Measurements from ENCODE around the gene FDXR. TPM values are rescaled to one million over a fixed set of nuclear protein-coding genes. Genes with fewer than 3 reads are reported as not detected.

The FDXR gene
- total and polyA plus RNA-seq, 2 donors (not counting 3 experiments of a cell fraction or from before 2014, with no cell fraction given), result 19.7 to 33.4 TPM

- Histone ChIP-seq H3K9me3 (replicated peaks; ENCODE audit: control insufficient read depth, insufficient read depth, low read length) (no peaks in the 10 kb centered on the region), H3K9me1 (replicated peaks; ENCODE audit: control insufficient read depth, extremely low read depth, insufficient read depth, low read length) (no peaks in the 10 kb centered on the region), H3K27ac (ENCODE audit: insufficient read depth, low read depth, low read length) (no peak overlapping the region), H3K9ac (replicated peaks; ENCODE audit: extremely low read depth, insufficient read depth, low read length) (no peak overlapping the region), H3K36me3 (ENCODE audit: control insufficient read depth in 2 of 2, extremely low read depth in 1 of 2, insufficient read depth in 2 of 2, low read length in 2 of 2) (no peaks in the 10 kb centered on the region), H3K4me1 (ENCODE audit: control insufficient read depth, extremely low read depth, insufficient read depth, low read length) (peaks cover 4% of the 10 kb centered on the region), H3K27me3 (ENCODE audit: control insufficient read depth in 2 of 2, insufficient read depth in 2 of 2, low read length in 2 of 2) (peaks cover 13 to 20% of the 10 kb centered on the region in 2 experiments), H4K20me1 (replicated peaks; ENCODE audit: control insufficient read depth, extremely low read depth, insufficient read depth, low read length) (no peaks in the 10 kb centered on the region), H3K4me2 (ENCODE audit: insufficient read depth, low read length) (no peak overlapping the region), H2AFZ (ENCODE audit: low read depth, low read length) (no peak overlapping the region), H3K4me3 (replicated peaks in 1 of 3; ENCODE audit: insufficient read depth in 1 of 3, low read depth in 1 of 3, low read length in 3 of 3) (no peak overlapping the region), H3K79me2 (ENCODE audit: control insufficient read depth, insufficient read depth, low read length) (no peaks in the 10 kb centered on the region)
- intact Hi-C loops (cut with micrococcal nuclease) (no loop called here), dilution Hi-C loops (cut with MboI; ENCODE audit: extremely low pct_ligation_motif_present, low sequenced_read_pairs) (no loop called here)
- FAIRE-seq (no peak), DNase-seq (ENCODE audit: low read depth, low spot score) (no peak)
- ChIA-PET POLR2A (interaction anchor here (0.7 kb wide), 1 partner anchor 37 kb away, joined by 4 read pairs; no protein-coding TSS in a partner anchor), CTCF (interaction anchor here (1.0 to 3.7 kb wide), 4 partner anchors 16 to 39 kb away, joined by 4 to 23 read pairs (median 4); partner anchors contain the start of gene OTOP3)
- TF ChIP-seq FOS (IDR thresholded peaks at IDR 0.05; ENCODE audit: borderline replicate concordance, insufficient read depth, low read length) (no peak), GATA2 (IDR thresholded peaks at IDR 0.05; ENCODE audit: insufficient read depth, insufficient read length, low read depth, low read length) (no peak), POLR2A (IDR thresholded peaks at IDR 0.05; ENCODE audit: low read depth, low read length) (no peak), MYC (IDR thresholded peaks at IDR 0.05; ENCODE audit: low read depth, low read length) (no peak), MAX (IDR thresholded peaks at IDR 0.05; ENCODE audit: insufficient read depth, insufficient read length) (no peak)
- TF ChIP-seq, protein P1, sequence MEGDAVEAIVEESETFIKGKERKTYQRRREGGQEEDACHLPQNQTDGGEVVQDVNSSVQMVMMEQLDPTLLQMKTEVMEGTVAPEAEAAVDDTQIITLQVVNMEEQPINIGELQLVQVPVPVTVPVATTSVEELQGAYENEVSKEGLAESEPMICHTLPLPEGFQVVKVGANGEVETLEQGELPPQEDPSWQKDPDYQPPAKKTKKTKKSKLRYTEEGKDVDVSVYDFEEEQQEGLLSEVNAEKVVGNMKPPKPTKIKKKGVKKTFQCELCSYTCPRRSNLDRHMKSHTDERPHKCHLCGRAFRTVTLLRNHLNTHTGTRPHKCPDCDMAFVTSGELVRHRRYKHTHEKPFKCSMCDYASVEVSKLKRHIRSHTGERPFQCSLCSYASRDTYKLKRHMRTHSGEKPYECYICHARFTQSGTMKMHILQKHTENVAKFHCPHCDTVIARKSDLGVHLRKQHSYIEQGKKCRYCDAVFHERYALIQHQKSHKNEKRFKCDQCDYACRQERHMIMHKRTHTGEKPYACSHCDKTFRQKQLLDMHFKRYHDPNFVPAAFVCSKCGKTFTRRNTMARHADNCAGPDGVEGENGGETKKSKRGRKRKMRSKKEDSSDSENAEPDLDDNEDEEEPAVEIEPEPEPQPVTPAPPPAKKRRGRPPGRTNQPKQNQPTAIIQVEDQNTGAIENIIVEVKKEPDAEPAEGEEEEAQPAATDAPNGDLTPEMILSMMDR (IDR thresholded peaks at IDR 0.05; ENCODE audit: extremely low read depth in 1 of 2, insufficient read depth in 1 of 2, low read depth in 1 of 2, low read length in 2 of 2), result no peak
- no TSS peak for BruUV-seq (replicated peaks)
These were observed 46.1 kb upstream of the FDXR start for GRCh38 chr17:74918906-74919305.

DNA sequence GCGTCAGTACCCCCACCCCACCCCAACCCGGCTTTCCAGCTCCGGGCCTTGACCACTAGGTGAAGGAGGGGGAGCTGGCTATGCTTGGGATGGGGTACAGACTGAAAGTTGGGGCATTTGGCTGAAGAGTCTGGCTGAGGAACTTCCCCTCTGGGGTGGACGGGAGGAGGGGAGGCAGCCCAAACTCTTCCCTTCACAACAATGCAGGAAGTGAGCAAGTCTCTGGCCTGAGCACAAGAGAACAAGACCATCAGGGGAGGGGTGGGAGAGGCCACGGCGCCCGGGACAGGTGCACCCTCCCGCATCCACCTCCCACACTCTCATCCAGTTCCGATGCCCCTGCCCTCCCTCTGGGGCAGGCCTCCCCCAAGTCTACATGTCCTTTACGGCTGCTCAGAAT lies 44.6 kb upstream of the FDXR start:
- DNase-seq (ENCODE audit: low read depth, low spot score) (no peak), FAIRE-seq (no peak)
- H3K79me2 ChIP-seq (ENCODE audit: control insufficient read depth, insufficient read depth, low read length), result no peaks in the 10 kb centered on the region
- H3K27ac ChIP-seq (ENCODE audit: insufficient read depth, low read depth, low read length), result no peak overlapping the region
- no peak overlapping the region for H3K4me3 ChIP-seq (replicated peaks in 1 of 3; ENCODE audit: insufficient read depth in 1 of 3, low read depth in 1 of 3, low read length in 3 of 3)
- ChIA-PET POLR2A (no interaction called here), CTCF (no interaction called here)
- BruUV-seq (replicated peaks), result no TSS peak
- TF ChIP-seq JUN (IDR thresholded peaks at IDR 0.05; ENCODE audit: borderline replicate concordance, insufficient read depth, insufficient read length, low read depth) (no peak), FOS (IDR thresholded peaks at IDR 0.05; ENCODE audit: borderline replicate concordance, insufficient read depth, low read length) (no peak), GATA2 (IDR thresholded peaks at IDR 0.05; ENCODE audit: insufficient read depth, insufficient read length, low read depth, low read length) (no peak), MAX (IDR thresholded peaks at IDR 0.05; ENCODE audit: insufficient read depth, insufficient read length) (no peak), EZH2 (IDR thresholded peaks at IDR 0.05; ENCODE audit: borderline replicate concordance, low read depth, low read length, severe bottlenecking) (no peak), POLR2A (IDR thresholded peaks at IDR 0.05; ENCODE audit: low read depth, low read length) (no peak), POLR2AphosphoS5 (IDR thresholded peaks at IDR 0.05; ENCODE audit: insufficient read depth, low read depth, low read length) (no peak), MYC (IDR thresholded peaks at IDR 0.05; ENCODE audit: low read depth, low read length) (no peak)
- TF ChIP-seq, protein P1 (IDR thresholded peaks at IDR 0.05; ENCODE audit: extremely low read depth in 1 of 2, insufficient read depth in 1 of 2, low read depth in 1 of 2, low read length in 2 of 2), result no peak
- H3K4me2 ChIP-seq (ENCODE audit: insufficient read depth, low read length), result no peak overlapping the region
- H3K27me3 ChIP-seq (ENCODE audit: control insufficient read depth in 2 of 2, insufficient read depth in 2 of 2, low read length in 2 of 2), result peaks cover 6 to 9% of the 10 kb centered on the region in 2 experiments
- H3K9me1 ChIP-seq (replicated peaks; ENCODE audit: control insufficient read depth, extremely low read depth, insufficient read depth, low read length), result no peaks in the 10 kb centered on the region
- no peaks in the 10 kb centered on the region for H3K9me3 ChIP-seq (replicated peaks; ENCODE audit: control insufficient read depth, insufficient read depth, low read length)
- no peaks in the 10 kb centered on the region for H3K4me1 ChIP-seq (ENCODE audit: control insufficient read depth, extremely low read depth, insufficient read depth, low read length)
- H3K36me3 ChIP-seq (ENCODE audit: control insufficient read depth in 2 of 2, extremely low read depth in 1 of 2, insufficient read depth in 2 of 2, low read length in 2 of 2), result no peaks in the 10 kb centered on the region
- H3K9ac ChIP-seq (replicated peaks; ENCODE audit: extremely low read depth, insufficient read depth, low read length), result no peak overlapping the region
- intact Hi-C loops (cut with micrococcal nuclease) (no loop called here), dilution Hi-C loops (cut with MboI; ENCODE audit: extremely low pct_ligation_motif_present, low sequenced_read_pairs) (no loop called here)
- no peaks in the 10 kb centered on the region for H4K20me1 ChIP-seq (replicated peaks; ENCODE audit: control insufficient read depth, extremely low read depth, insufficient read depth, low read length)
- no peak overlapping the region for H2AFZ ChIP-seq (ENCODE audit: low read depth, low read length)

Data from endothelial cell of umbilical vein (primary cell).